RWPE1 (cell line): ENCODE results near the gene TMEM38B.

Experiments used
- CTCF ChIA-PET: fragments of 350-600 bp; sonication (Branson Sonifier 250); formaldehyde crosslinking; extraction: SDS; loops from one replicate; lab custom pipeline; 2021; lab: Yijun Ruan, JAX
- POLR2A ChIA-PET: fragments of 400-600 bp; formaldehyde crosslinking; extraction: SDS; loops from one replicate; lab custom pipeline; 2020; ENCODE audit warnings: antibody characterized with exemption; ENCODE audit not compliant: low non-redundant PET; lab: Yijun Ruan, JAX
- DNase-seq: peaks from one replicate; pipeline ENCODE4 v3.0.0; 2012; ENCODE audit warnings: low spot score
- H3K27ac ChIP-seq: fragments of 450-650 bp; 2 replicates; pipeline ENCODE4 v1.5.1; 2017
- TF ChIP-seq, protein P1 (sequence below): fragments of 450-650 bp; conservative IDR thresholded peaks from 2 replicates; pipeline ENCODE4 v1.5.1; 2017; ENCODE audit warnings: low read depth, mild to moderate bottlenecking

TMEM38B gene

DNA sequence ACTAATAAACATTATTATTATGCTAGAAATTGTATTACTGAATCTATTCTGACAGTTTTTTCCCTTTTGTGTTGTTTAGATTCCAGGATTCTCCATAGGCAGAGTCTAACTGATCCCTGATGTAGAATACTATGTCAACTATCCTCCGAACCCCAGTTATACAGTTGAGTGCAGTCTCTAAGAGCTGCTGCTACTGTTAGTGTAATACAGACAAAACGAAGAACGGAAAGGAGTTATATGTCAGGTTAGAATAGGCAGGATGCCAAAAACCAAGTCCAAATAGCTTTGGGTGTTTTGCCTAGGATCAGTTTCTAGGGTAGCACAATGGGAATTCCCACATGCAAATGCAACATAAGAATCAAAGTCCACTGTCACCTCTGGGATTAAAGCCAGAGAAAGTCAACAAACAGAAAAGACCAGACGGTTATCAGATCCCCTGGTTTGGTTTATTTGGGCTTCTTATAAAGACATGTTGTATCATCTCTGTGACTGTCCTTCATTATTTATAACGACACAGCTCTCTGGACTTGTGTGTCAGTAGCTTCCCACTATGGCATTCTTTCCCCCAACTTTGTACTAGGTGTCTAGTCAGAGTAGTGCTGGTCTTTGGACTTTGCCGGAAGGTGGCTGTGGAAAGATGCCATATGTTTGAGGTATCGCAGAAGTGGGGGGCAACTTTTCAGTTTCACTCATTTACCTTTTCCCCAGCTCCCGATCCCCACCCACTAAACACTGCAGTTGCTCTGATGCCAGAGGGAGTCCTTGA is 14.9 kb upstream of the TMEM38B start:
- TF ChIP-seq, protein P1, sequence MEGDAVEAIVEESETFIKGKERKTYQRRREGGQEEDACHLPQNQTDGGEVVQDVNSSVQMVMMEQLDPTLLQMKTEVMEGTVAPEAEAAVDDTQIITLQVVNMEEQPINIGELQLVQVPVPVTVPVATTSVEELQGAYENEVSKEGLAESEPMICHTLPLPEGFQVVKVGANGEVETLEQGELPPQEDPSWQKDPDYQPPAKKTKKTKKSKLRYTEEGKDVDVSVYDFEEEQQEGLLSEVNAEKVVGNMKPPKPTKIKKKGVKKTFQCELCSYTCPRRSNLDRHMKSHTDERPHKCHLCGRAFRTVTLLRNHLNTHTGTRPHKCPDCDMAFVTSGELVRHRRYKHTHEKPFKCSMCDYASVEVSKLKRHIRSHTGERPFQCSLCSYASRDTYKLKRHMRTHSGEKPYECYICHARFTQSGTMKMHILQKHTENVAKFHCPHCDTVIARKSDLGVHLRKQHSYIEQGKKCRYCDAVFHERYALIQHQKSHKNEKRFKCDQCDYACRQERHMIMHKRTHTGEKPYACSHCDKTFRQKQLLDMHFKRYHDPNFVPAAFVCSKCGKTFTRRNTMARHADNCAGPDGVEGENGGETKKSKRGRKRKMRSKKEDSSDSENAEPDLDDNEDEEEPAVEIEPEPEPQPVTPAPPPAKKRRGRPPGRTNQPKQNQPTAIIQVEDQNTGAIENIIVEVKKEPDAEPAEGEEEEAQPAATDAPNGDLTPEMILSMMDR = no peak
- no peak overlapping the region for H3K27ac ChIP-seq
- ChIA-PET POLR2A (no interaction called here), CTCF (interaction anchor here (0.7 to 0.9 kb wide), 2 partner anchors 11 to 1662 kb away, joined by 3 read pairs; no protein-coding TSS in a partner anchor)
- no peak for DNase-seq

DNA sequence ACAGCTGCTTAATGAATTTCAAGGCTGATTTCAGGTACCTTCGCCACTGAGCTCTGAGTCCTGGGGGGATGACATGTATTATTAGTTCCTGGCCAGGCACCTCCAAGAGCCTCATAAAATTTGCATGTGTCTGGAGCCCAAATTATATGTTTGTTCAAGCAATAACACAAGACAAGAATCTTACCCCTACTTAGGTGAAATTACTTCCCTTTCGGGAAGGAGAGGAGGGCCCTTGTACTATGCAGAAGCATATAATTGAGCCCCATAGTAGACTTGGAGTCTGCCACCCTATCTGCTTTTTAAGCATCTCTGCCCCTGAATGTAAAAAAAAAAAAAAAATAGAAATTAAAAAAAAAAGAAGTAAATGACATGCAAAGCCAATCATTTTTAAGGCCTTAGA is 13.0 kb upstream of the TMEM38B start:
- ChIA-PET POLR2A (no interaction called here), CTCF (interaction anchor here (2.0 kb wide), 1 partner anchor 9 kb away, joined by 9 read pairs; no protein-coding TSS in a partner anchor)
- TF ChIP-seq, protein P1 = no peak
- DNase-seq = no peak
- no peak overlapping the region for H3K27ac ChIP-seq

DNA sequence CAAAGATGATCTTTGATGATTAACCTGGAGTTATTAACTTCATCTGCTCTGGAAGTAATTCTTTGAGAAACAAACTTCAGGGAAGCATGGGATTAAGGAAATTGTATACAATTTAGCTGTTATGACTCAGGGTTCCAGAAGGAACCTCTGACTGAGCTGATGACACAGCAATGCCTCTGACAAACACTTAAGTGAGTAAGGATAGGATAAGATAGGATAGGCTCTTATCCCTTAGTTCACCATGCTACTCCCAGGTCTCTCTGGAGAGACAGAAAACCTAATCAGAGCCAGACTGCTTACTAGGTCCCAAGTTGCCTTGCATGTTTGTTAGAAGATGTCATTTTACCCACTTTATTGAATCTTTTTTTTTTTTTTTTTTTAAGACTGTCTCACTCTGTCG is 12.6 kb upstream of the TMEM38B start:
- POLR2A ChIA-PET = no interaction called here
- no peak overlapping the region for H3K27ac ChIP-seq
- CTCF ChIA-PET = interaction anchor here (2.0 kb wide), 1 partner anchor 9 kb away, joined by 9 read pairs; no protein-coding TSS in a partner anchor
- TF ChIP-seq, protein P1 = no peak
- DNase-seq = peak; percentile 63

DNA sequence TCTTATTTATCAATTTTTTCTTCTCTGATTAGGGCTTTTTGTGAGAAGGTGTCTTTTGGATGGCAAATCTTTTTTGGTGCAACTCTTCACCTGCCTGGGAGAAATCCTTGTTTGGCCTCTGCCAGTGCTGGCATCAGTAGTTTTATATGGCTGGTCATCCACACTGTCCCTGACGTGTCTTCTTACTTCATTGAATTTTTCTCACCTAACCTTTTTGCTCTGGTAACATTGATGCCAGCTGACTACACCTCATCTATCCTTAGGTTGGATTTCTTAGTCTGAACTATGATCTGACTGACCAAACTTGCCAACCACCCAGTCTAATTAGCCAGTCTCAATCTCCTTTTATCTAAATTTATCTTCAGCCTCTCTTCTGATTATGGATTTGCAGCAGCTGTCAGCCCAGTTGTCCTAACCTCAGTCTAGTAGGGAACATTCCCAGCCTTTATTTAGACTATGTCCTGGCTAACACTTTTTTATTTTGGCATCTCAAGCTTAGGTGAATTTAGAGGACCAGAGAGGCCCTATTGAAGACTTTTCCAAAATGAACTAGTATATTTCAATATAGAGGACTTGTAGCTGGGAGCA is 10.6 kb upstream of the TMEM38B start:
- POLR2A ChIA-PET = no interaction called here
- H3K27ac ChIP-seq = no peak overlapping the region

DNA sequence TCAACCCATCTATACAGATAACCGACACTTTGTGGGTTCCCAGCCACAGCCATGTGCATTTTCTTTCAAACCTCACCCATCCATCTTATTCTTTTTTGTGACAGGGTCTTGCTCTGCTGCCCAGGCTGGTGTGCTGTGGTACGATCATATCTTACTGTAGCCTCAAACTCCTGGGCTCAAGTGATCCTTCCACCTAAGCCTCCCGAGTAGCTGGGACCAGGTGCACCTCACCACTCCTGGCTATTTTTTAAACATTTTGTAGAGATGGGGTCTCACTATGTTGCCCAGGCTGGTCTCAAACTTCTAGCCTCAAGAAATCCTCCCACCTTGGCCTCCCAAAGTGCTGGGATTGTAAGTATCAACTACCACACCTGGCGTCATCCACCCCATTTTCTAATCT is 7.4 kb upstream of the TMEM38B start:
- POLR2A ChIA-PET = no interaction called here

More for the DNA sequence above, 10.6 kb upstream of the TMEM38B start:
- TF ChIP-seq, protein P1 = no peak
- CTCF ChIA-PET = interaction anchor here (0.5 to 0.6 kb wide), 2 partner anchors 34 to 951 kb away, joined by 3 read pairs; no protein-coding TSS in a partner anchor
- DNase-seq = no peak

DNA sequence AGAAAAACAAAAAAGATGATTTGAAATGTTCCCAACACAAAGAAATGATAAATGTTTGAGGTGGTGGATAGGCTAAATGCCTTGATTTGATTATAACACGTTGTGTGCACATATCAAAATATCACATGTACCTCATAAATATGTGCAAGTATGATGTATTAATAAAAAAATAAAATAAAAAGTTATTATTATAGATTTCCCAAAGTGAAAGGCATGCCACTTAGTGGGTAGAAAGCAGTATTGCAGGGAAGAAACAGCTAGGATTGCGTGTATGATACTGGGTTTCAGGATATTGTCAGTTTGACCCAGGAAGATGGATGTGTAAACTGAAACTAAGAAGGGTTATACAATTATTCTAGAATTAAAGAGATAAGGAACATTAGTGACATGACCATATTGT is 3.6 kb upstream of the TMEM38B start:
- peak; percentile 57 for DNase-seq
- ChIA-PET POLR2A (no interaction called here), CTCF (interaction anchor here (0.6 to 1.7 kb wide), 4 partner anchors 9 to 394 kb away, joined by 3 to 9 read pairs (median 3); no protein-coding TSS in a partner anchor)
- TF ChIP-seq, protein P1 = peak; percentile 58
- no peak overlapping the region for H3K27ac ChIP-seq

More for the DNA sequence above, 7.4 kb upstream of the TMEM38B start:
- TF ChIP-seq, protein P1 = no peak
- H3K27ac ChIP-seq = no peak overlapping the region
- DNase-seq = no peak
- CTCF ChIA-PET = no interaction called here
